ENCODE data around the gene NR3C1.
A peak's percentile ranks its signal among the peaks of the same experiment; 100 is the strongest.

NR3C1 gene

DNA sequence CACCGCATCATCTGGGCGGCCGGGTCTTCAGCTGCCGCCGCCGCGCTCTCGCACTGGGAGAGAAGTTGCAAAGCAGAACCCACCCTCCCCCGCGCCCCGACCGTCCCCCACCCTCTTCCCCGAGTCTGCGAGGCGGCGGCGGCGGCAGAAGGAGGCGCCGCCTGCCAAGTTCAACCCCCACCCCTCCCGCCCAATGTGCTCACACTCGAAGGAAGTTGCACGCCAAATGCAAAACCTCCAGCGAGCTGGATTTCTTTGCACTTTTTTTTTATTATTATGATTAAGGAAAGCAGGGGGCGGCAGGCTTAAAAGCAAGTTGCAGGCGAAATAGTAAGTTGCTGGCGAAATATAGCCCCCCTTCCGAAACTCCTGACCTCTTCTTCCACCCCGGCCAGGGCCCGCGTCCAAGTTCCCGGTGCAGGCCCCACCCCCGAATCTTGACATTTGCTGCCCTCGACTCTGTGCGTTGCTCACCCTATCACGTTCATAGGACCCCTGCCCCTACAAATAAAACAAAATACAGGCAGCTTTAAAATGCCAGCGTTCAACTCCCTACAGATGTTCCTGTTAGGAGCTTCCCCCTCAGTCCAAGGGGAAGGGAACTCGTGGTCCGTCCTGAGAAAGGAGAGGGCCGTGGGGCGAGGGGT is 1.1 kb upstream of the NR3C1 start:
- peak overlapping the region; percentile 98 for H3K4me2 ChIP-seq (ENCODE audit: low read length)
- peak overlapping the region; percentile 99 for H3K27ac ChIP-seq (ENCODE audit: low read depth, low read length)
- peaks cover 80% of the 10 kb centered on the region for H3K79me2 ChIP-seq (ENCODE audit: control insufficient read depth, low read length)

DNA sequence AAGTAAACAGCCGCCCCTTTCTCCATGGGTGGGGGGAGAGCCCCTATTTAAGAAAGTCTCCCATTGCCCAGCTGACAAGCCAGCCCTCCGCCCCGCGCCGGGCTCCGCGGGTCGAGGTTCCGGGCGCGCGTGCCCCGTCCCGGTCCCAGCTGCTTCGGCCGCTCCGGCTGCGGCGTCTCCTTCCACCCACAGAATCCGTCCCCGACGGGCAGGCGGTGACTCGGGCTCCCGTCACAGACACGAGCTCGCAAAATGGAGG is 223 bp downstream of the NR3C1 start:
- Histone ChIP-seq H3K27me3 (ENCODE audit: control insufficient read depth, low read length) (no peaks in the 10 kb centered on the region), H3K4me2 (ENCODE audit: low read length) (peak overlapping the region; percentile 81)
- TF ChIP-seq EZH2phosphoT487 (IDR thresholded peaks at IDR 0.05; ENCODE audit: borderline replicate concordance, low read length) = no peak
- TF ChIP-seq, protein P1, sequence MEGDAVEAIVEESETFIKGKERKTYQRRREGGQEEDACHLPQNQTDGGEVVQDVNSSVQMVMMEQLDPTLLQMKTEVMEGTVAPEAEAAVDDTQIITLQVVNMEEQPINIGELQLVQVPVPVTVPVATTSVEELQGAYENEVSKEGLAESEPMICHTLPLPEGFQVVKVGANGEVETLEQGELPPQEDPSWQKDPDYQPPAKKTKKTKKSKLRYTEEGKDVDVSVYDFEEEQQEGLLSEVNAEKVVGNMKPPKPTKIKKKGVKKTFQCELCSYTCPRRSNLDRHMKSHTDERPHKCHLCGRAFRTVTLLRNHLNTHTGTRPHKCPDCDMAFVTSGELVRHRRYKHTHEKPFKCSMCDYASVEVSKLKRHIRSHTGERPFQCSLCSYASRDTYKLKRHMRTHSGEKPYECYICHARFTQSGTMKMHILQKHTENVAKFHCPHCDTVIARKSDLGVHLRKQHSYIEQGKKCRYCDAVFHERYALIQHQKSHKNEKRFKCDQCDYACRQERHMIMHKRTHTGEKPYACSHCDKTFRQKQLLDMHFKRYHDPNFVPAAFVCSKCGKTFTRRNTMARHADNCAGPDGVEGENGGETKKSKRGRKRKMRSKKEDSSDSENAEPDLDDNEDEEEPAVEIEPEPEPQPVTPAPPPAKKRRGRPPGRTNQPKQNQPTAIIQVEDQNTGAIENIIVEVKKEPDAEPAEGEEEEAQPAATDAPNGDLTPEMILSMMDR (IDR thresholded peaks at IDR 0.05; ENCODE audit: low read depth, low read length, poor library complexity, severe bottlenecking) = no peak

More for the DNA sequence above, 1.1 kb upstream of the NR3C1 start:
- Histone ChIP-seq H3F3A (ENCODE audit: control insufficient read depth, insufficient read depth) (peaks cover 28% of the 10 kb centered on the region), H3K4me3 (ENCODE audit: low read length) (peak overlapping the region; percentile 89), H3K4me1 (ENCODE audit: control insufficient read depth, low read length) (peaks cover 69% of the 10 kb centered on the region), H4K20me1 (ENCODE audit: control insufficient read depth, insufficient read depth, low read depth, low read length) (peaks cover 27% of the 10 kb centered on the region), H3K36me3 (ENCODE audit: control insufficient read depth, low read length) (peaks cover 74% of the 10 kb centered on the region), H3K9me3 (ENCODE audit: control insufficient read depth, insufficient read depth, low read length) (no peaks in the 10 kb centered on the region), H3K27me3 (ENCODE audit: control insufficient read depth, low read length) (no peaks in the 10 kb centered on the region), H3K9me2 (replicated peaks; ENCODE audit: control insufficient read depth, low read length) (no peaks in the 10 kb centered on the region)
- no peak for TF ChIP-seq EZH2phosphoT487 (IDR thresholded peaks at IDR 0.05; ENCODE audit: borderline replicate concordance, low read length)
- TF ChIP-seq, protein P1 (IDR thresholded peaks at IDR 0.05; ENCODE audit: low read depth, low read length, poor library complexity, severe bottlenecking) = no peak

DNA sequence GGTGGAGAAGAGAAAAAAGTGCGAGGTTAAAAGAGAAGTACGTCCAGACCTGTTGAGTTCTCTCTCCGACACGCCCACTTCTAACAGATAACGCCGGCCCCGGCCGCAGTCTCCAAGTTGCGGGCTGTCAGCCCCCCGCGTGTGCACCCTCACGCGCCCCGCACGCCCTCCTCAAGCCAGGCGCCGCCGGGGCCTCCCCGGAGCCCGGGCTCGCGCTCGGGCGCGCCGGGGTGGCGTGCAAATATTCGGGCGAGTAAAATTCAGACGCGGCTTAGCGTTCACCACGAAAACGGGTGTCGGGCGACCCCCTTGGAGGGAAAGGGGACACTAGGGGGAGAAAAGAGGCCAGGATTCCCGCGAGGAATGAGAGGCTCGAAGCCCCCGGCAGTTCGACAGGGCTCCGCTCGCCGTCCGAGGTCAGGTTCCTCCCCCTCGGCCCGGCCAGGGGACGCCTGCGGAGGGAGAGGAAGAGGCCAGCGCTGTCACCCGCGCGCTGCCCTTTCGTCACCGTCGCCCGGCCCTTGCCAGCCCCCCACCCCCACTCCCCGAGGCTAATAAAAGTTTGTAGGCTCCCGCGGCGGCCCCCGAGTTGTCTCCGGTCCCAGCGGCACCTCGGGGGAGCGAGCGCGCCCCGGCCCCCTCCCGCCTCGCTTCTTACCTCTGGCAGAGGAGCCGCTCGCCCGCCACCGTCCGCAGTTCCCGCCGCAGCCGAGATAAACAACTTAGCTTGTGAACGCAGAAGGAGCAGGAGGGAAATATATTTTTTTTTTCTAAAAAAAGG is 743 bp downstream of the NR3C1 start:
- Histone ChIP-seq H3K27ac (ENCODE audit: low read depth, low read length) (peak overlapping the region; percentile 99), H3F3A (ENCODE audit: control insufficient read depth, insufficient read depth) (peaks cover 30% of the 10 kb centered on the region), H3K9me3 (ENCODE audit: control insufficient read depth, insufficient read depth, low read length) (no peaks in the 10 kb centered on the region), H3K4me3 (ENCODE audit: low read length) (peak overlapping the region; percentile 88), H3K4me1 (ENCODE audit: control insufficient read depth, low read length) (peaks cover 61% of the 10 kb centered on the region), H3K9me2 (replicated peaks; ENCODE audit: control insufficient read depth, low read length) (no peaks in the 10 kb centered on the region), H4K20me1 (ENCODE audit: control insufficient read depth, insufficient read depth, low read depth, low read length) (peaks cover 29% of the 10 kb centered on the region), H3K27me3 (ENCODE audit: control insufficient read depth, low read length) (no peaks in the 10 kb centered on the region), H3K4me2 (ENCODE audit: low read length) (peak overlapping the region; percentile 81), H3K79me2 (ENCODE audit: control insufficient read depth, low read length) (peaks cover 80% of the 10 kb centered on the region), H3K36me3 (ENCODE audit: control insufficient read depth, low read length) (peaks cover 74% of the 10 kb centered on the region)
- TF ChIP-seq, protein P1 (IDR thresholded peaks at IDR 0.05; ENCODE audit: low read depth, low read length, poor library complexity, severe bottlenecking) = peak; percentile 28
- TF ChIP-seq EZH2phosphoT487 (IDR thresholded peaks at IDR 0.05; ENCODE audit: borderline replicate concordance, low read length) = no peak

More for the DNA sequence above, 223 bp downstream of the NR3C1 start:
- Histone ChIP-seq H3K9me2 (replicated peaks; ENCODE audit: control insufficient read depth, low read length) (no peaks in the 10 kb centered on the region), H3K36me3 (ENCODE audit: control insufficient read depth, low read length) (peaks cover 74% of the 10 kb centered on the region), H3K27ac (ENCODE audit: low read depth, low read length) (peak overlapping the region; percentile 99), H4K20me1 (ENCODE audit: control insufficient read depth, insufficient read depth, low read depth, low read length) (peaks cover 29% of the 10 kb centered on the region), H3F3A (ENCODE audit: control insufficient read depth, insufficient read depth) (peaks cover 32% of the 10 kb centered on the region), H3K4me3 (ENCODE audit: low read length) (peak overlapping the region; percentile 88), H3K79me2 (ENCODE audit: control insufficient read depth, low read length) (peaks cover 80% of the 10 kb centered on the region), H3K4me1 (ENCODE audit: control insufficient read depth, low read length) (peaks cover 64% of the 10 kb centered on the region), H3K9me3 (ENCODE audit: control insufficient read depth, insufficient read depth, low read length) (no peaks in the 10 kb centered on the region)
